ENCODE results near the gene DOCK4. TPM values are rescaled to one million over a fixed set of nuclear protein-coding genes. Genes with fewer than 3 reads are reported as not detected.

DOCK4 gene
- total and polyA plus RNA-seq, 7 donors = 1.8 to 12.7 (median 7.1) TPM

- no peaks in the 10 kb centered on the region for H3K27me3 ChIP-seq (ENCODE audit: insufficient read depth in 3 of 3, low read length in 2 of 3)
- DNase-seq = no peak
- 91 to 98% (median 92%) methylated on average over 9 of the region's 9 CpGs for WGBS, 3 donors
- no peak overlapping the region for H3K27ac ChIP-seq
- TF ChIP-seq CTCF (IDR thresholded peaks at IDR 0.05) = no peak
- H3K9me3 ChIP-seq = no peaks in the 10 kb centered on the region
- peak in 1 of 4 donors; percentile 35 for ATAC-seq
- no peaks in the 10 kb centered on the region for H3K4me1 ChIP-seq
- H3K4me3 ChIP-seq = no peak overlapping the region
- intact Hi-C loops (cut with DNase I) = no loop called here
- H3K36me3 ChIP-seq (ENCODE audit: insufficient read depth in 1 of 2, low read depth in 1 of 2) = no peaks in the 10 kb centered on the region
Observed at GRCh38 chr7:112238852-112239610, 32.8 kb upstream of the DOCK4 start.

- WGBS, 3 donors = 98 to 100% (median 98%) methylated on average over 3 of the region's 3 CpGs
- H3K27ac ChIP-seq = no peak overlapping the region
- intact Hi-C loops (cut with DNase I) = no loop called here
- TF ChIP-seq CTCF (IDR thresholded peaks at IDR 0.05) = no peak
- H3K4me3 ChIP-seq = no peak overlapping the region
- ATAC-seq (no peak), DNase-seq (no peak)
- H3K27me3 ChIP-seq (ENCODE audit: insufficient read depth in 3 of 3, low read length in 2 of 3) = no peaks in the 10 kb centered on the region
- H3K4me1 ChIP-seq = peaks cover 5% of the 10 kb centered on the region
- no peaks in the 10 kb centered on the region for H3K36me3 ChIP-seq (ENCODE audit: insufficient read depth in 1 of 2, low read depth in 1 of 2)
- no peaks in the 10 kb centered on the region for H3K9me3 ChIP-seq
Observed at GRCh38 chr7:112238330-112238729, 32.1 kb upstream of the DOCK4 start.

- H3K4me1 ChIP-seq = peaks cover 10% of the 10 kb centered on the region
- ATAC-seq = no peak
- DNase-seq = no peak
- H3K9me3 ChIP-seq = no peaks in the 10 kb centered on the region
- no peaks in the 10 kb centered on the region for H3K27me3 ChIP-seq (ENCODE audit: insufficient read depth in 3 of 3, low read length in 2 of 3)
- H3K27ac ChIP-seq = no peak overlapping the region
- TF ChIP-seq CTCF (IDR thresholded peaks at IDR 0.05) = no peak
- H3K36me3 ChIP-seq (ENCODE audit: insufficient read depth in 1 of 2, low read depth in 1 of 2) = no peaks in the 10 kb centered on the region
- no peak overlapping the region for H3K4me3 ChIP-seq
- 97 to 99% (median 97%) methylated on average over 2 of the region's 2 CpGs for WGBS, 3 donors
- intact Hi-C loops (cut with DNase I) = no loop called here
Observed at GRCh38 chr7:112236597-112236996, 30.4 kb upstream of the DOCK4 start.

- 96 to 100% (median 97%) methylated on average over 1 of the region's 1 CpG for WGBS, 3 donors
- Histone ChIP-seq H3K27ac (no peak overlapping the region), H3K4me1 (peaks cover 10% of the 10 kb centered on the region), H3K27me3 (ENCODE audit: insufficient read depth in 3 of 3, low read length in 2 of 3) (no peaks in the 10 kb centered on the region), H3K4me3 (no peak overlapping the region), H3K9me3 (no peaks in the 10 kb centered on the region), H3K36me3 (ENCODE audit: insufficient read depth in 1 of 2, low read depth in 1 of 2) (no peaks in the 10 kb centered on the region)
- no peak for DNase-seq
- intact Hi-C loops (cut with DNase I) = no loop called here
- no peak for ATAC-seq
- TF ChIP-seq CTCF (IDR thresholded peaks at IDR 0.05) = no peak
Observed at GRCh38 chr7:112234147-112234546, 27.9 kb upstream of the DOCK4 start.

All from psoas muscle (tissue), 8 donors.